Stimulated activated CD4-positive, alpha-beta T cell treated with anti-CD3 and anti-CD28 coated beads, Interleukin-1b, Interleukin-23, amount 100 ng/mL, for 4 hours (primary cell): ENCODE data around the gene RNF130.

Source experiments
- DNase-seq, 2 donors: peaks; one replicate each; pipeline ENCODE4 v3.0.0-alpha.2; 2020; ENCODE audit warnings: low read depth in 2 of 2

Gene RNF130

GRCh38 chr5:179916523-179916922, 155.0 kb downstream of the RNF130 start:
- no peak for DNase-seq

- no peak for DNase-seq
These were observed 156.1 kb downstream of the RNF130 start for GRCh38 chr5:179915406-179915935.

GRCh38 chr5:179914032-179914755, 157.4 kb downstream of the RNF130 start:
- DNase-seq, result no peak

GRCh38 chr5:179913461-179913860, 158.1 kb downstream of the RNF130 start:
- no peak for DNase-seq

GRCh38 chr5:179912951-179913350, 158.6 kb downstream of the RNF130 start:
- DNase-seq, result no peak

- no peak for DNase-seq
These were observed 159.2 kb downstream of the RNF130 start for GRCh38 chr5:179912386-179912785.

GRCh38 chr5:179909224-179909623, 162.3 kb downstream of the RNF130 start:
- DNase-seq, result no peak

- no peak for DNase-seq
These were observed 163.0 kb downstream of the RNF130 start for GRCh38 chr5:179908528-179908927.

GRCh38 chr5:179907556-179908324, 163.8 kb downstream of the RNF130 start, which contains the start of gene TBC1D9B:
Gene TBC1D9B (minus strand): TSS chr5:179907897. CDS start chr5:179907821, 76 bp downstream.
- peak; percentile 52 to 68 for DNase-seq

GRCh38 chr5:179906795-179907555, 164.6 kb downstream of the RNF130 start:
- DNase-seq, result peak; percentile 6 to 16

GRCh38 chr5:179906294-179906794, 165.2 kb downstream of the RNF130 start:
- DNase-seq, result no peak

- no peak for DNase-seq
These were observed 166.4 kb downstream of the RNF130 start for GRCh38 chr5:179905161-179905560.
